Measurements from ENCODE around the gene MMEL1.

The MMEL1 gene

GRCh38 chr1:2595812-2596529 is 36.8 kb downstream of the MMEL1 start:
- POLR2A ChIA-PET = no interaction called here
- TF ChIP-seq, protein P1, sequence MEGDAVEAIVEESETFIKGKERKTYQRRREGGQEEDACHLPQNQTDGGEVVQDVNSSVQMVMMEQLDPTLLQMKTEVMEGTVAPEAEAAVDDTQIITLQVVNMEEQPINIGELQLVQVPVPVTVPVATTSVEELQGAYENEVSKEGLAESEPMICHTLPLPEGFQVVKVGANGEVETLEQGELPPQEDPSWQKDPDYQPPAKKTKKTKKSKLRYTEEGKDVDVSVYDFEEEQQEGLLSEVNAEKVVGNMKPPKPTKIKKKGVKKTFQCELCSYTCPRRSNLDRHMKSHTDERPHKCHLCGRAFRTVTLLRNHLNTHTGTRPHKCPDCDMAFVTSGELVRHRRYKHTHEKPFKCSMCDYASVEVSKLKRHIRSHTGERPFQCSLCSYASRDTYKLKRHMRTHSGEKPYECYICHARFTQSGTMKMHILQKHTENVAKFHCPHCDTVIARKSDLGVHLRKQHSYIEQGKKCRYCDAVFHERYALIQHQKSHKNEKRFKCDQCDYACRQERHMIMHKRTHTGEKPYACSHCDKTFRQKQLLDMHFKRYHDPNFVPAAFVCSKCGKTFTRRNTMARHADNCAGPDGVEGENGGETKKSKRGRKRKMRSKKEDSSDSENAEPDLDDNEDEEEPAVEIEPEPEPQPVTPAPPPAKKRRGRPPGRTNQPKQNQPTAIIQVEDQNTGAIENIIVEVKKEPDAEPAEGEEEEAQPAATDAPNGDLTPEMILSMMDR (IDR thresholded peaks at IDR 0.05; ENCODE audit: control extremely low read depth, extremely low read depth, low read depth, missing control alignments) = no peak
- no peak for DNase-seq (ENCODE audit: extremely low spot score)
- CTCF ChIA-PET = no interaction called here

- ChIA-PET CTCF (no interaction called here), POLR2A (no interaction called here)
- no peak for DNase-seq (ENCODE audit: extremely low spot score)
- TF ChIP-seq, protein P1 (IDR thresholded peaks at IDR 0.05; ENCODE audit: control extremely low read depth, extremely low read depth, low read depth, missing control alignments) = no peak
Observed at GRCh38 chr1:2595261-2595811, 37.5 kb downstream of the MMEL1 start.

GRCh38 chr1:2594641-2595131 is 38.1 kb downstream of the MMEL1 start:
- CTCF ChIA-PET = no interaction called here
- no peak for DNase-seq (ENCODE audit: extremely low spot score)
- TF ChIP-seq, protein P1 (IDR thresholded peaks at IDR 0.05; ENCODE audit: control extremely low read depth, extremely low read depth, low read depth, missing control alignments) = no peak
- POLR2A ChIA-PET = no interaction called here

GRCh38 chr1:2594001-2594640 is 38.7 kb downstream of the MMEL1 start:
- no peak for DNase-seq (ENCODE audit: extremely low spot score)
- TF ChIP-seq, protein P1 (IDR thresholded peaks at IDR 0.05; ENCODE audit: control extremely low read depth, extremely low read depth, low read depth, missing control alignments) = no peak

DNA sequence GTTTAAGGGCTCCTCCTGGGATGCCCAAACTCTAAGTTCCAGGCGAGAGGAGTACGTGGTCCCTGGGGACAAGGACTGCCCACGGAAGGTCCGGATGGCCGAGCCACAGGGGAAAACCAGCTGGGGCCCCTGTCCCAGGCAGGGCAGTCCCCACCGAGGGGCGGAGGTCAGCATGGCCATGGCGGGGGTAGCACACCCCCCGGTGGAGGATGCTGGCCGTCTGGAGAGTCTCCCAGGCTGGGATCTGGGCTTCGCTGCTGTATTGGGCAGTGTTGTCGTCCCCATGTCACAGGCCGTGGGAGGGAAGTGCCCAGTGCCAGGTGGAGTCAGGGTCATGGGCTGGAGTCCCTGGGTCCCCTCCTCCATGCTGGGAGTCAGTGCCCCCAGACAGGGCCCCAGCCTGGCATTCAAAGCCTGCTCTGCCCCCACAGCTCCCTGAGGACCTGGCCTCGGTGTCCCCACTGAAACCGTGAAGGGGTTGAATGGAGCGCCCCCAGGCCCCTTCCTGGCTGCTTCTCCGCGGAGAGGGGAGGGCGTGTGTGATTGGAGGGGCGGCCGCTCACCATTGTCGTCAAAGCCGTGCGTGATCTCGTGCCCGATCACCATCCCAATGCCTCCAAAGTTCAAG is 39.5 kb downstream of the MMEL1 start:
- DNase-seq (ENCODE audit: extremely low spot score) = no peak
- CTCF ChIA-PET = no interaction called here
- TF ChIP-seq, protein P1 (IDR thresholded peaks at IDR 0.05; ENCODE audit: control extremely low read depth, extremely low read depth, low read depth, missing control alignments) = no peak
- POLR2A ChIA-PET = no interaction called here

More at GRCh38 chr1:2594001-2594640, 38.7 kb downstream of the MMEL1 start:
- CTCF ChIA-PET = no interaction called here
- POLR2A ChIA-PET = no interaction called here

- no peak for DNase-seq (ENCODE audit: extremely low spot score)
- ChIA-PET CTCF (no interaction called here), POLR2A (no interaction called here)
- TF ChIP-seq, protein P1 (IDR thresholded peaks at IDR 0.05; ENCODE audit: control extremely low read depth, extremely low read depth, low read depth, missing control alignments) = no peak
Observed at GRCh38 chr1:2592672-2593071, 40.1 kb downstream of the MMEL1 start.

Measured in GM10248 (cell line).